SU-DHL-6 (cell line): ENCODE data around the gene DNER.

ENCODE experiments used
- EZH2phosphoT487 ChIP-seq: fragments of 200-600 bp; sonication (generic), shearing (Covaris generic); conservative IDR thresholded peaks from 2 replicates; pipeline ENCODE4 v1.6.1; 2018; ENCODE audit warnings: mild to moderate bottlenecking, antibody characterized with exemption, low read length, moderate library complexity, mixed read lengths
- TF ChIP-seq, protein P1 (sequence below): fragments of 200-600 bp; sonication (generic); IDR thresholded peaks from one replicate; pipeline ENCODE4 v1.5.1; 2017; ENCODE audit warnings: antibody characterized with exemption, mild to moderate bottlenecking, low read length, moderate library complexity; ENCODE audit not compliant: insufficient read depth, poor library complexity, severe bottlenecking

DNA sequence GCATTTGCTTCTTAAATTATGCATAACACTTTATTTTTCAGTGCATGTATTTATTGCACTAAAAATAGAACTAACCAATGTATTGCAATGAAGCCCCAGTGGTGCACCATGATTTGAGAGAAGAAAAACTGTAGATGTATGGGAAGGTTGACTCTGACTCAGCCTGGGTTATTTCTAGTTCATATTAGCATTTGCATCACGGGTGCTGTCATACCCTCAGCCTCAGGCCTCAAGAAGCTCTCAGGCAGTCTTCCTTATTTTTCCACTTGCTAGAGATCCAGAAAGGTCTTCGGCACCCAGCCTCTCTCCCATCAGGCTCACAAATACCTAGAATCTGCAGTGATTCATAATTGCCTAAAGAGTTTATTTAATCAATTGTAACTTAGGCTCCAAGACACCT is 148.0 kb downstream of the DNER start:
- TF ChIP-seq, protein P1, sequence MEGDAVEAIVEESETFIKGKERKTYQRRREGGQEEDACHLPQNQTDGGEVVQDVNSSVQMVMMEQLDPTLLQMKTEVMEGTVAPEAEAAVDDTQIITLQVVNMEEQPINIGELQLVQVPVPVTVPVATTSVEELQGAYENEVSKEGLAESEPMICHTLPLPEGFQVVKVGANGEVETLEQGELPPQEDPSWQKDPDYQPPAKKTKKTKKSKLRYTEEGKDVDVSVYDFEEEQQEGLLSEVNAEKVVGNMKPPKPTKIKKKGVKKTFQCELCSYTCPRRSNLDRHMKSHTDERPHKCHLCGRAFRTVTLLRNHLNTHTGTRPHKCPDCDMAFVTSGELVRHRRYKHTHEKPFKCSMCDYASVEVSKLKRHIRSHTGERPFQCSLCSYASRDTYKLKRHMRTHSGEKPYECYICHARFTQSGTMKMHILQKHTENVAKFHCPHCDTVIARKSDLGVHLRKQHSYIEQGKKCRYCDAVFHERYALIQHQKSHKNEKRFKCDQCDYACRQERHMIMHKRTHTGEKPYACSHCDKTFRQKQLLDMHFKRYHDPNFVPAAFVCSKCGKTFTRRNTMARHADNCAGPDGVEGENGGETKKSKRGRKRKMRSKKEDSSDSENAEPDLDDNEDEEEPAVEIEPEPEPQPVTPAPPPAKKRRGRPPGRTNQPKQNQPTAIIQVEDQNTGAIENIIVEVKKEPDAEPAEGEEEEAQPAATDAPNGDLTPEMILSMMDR = no peak
- TF ChIP-seq EZH2phosphoT487 = no peak
